GM15510 (cell line): ENCODE results near the gene KDM4E.

Experiments used
- POLR2A ChIP-seq: IDR thresholded peaks from 3 replicates; pipeline ENCODE4 v1.6.1; 2011; ENCODE audit warnings: borderline replicate concordance; ENCODE audit not compliant: insufficient read length; ENCODE audit errors: extremely low read depth

Gene KDM4E

GRCh38 chr11:95076416-95076815 is 51.4 kb downstream of the KDM4E start:
- TF ChIP-seq POLR2A: no peak

GRCh38 chr11:95076981-95077380 is 51.9 kb downstream of the KDM4E start:
- TF ChIP-seq POLR2A: no peak
